ENCODE data around the gene AFAP1. TPM values are rescaled to one million over a fixed set of nuclear protein-coding genes. Genes with fewer than 3 reads are reported as not detected.
A peak's percentile ranks its signal among the peaks of the same experiment; 100 is the strongest.

AFAP1 gene
- total and polyA plus RNA-seq, 2 of the 8 experiments (the other 6 are each of a cell fraction or from before 2014, with no cell fraction given), result 3.6 to 18.2 TPM

GRCh38 chr4:7719354-7720174 lies 220.1 kb downstream of the AFAP1 start (continued):
- TF ChIP-seq USF2 (IDR thresholded peaks at IDR 0.05; ENCODE audit: low read length) (no peak), FOSL1 (IDR thresholded peaks at IDR 0.05; ENCODE audit: insufficient read depth, low read depth, low read length) (no peak), MAX (IDR thresholded peaks at IDR 0.05) (no peak), SIX5 (IDR thresholded peaks at IDR 0.05; ENCODE audit: low read depth, low read length) (no peak), SAP30 (IDR thresholded peaks at IDR 0.05; ENCODE audit: insufficient read depth, insufficient replicate concordance, low read length) (no peak), SIRT6 (IDR thresholded peaks at IDR 0.05; ENCODE audit: low read length) (no peak), EZH2 (IDR thresholded peaks at IDR 0.05; ENCODE audit: low read depth, low read length, severe bottlenecking) (no peak), POU5F1 (IDR thresholded peaks at IDR 0.05; ENCODE audit: low read depth, low read length) (no peak), ZNF274 (IDR thresholded peaks at IDR 0.05; ENCODE audit: borderline replicate concordance, extremely low read depth, low read length) (no peak), GABPA (IDR thresholded peaks at IDR 0.05; ENCODE audit: borderline replicate concordance, insufficient read depth, low read length) (peak; percentile 78; the same call in 1 of the 2 replicates), YY1 (IDR thresholded peaks at IDR 0.05; ENCODE audit: low read depth, low read length) (no peak), CHD2 (IDR thresholded peaks at IDR 0.05; ENCODE audit: low read length) (no peak), SP1 (IDR thresholded peaks at IDR 0.05; ENCODE audit: low read depth, low read length) (no peak), CREB1 (IDR thresholded peaks at IDR 0.05) (0 out of 2 replicates have a peak, but pooled peaks have one; percentile 11), RNF2 (IDR thresholded peaks at IDR 0.05; ENCODE audit: borderline replicate concordance, low read depth, low read length, missing control alignments, poor library complexity, severe bottlenecking) (no peak), EGR1 (IDR thresholded peaks at IDR 0.05; ENCODE audit: borderline replicate concordance, low read depth, low read length) (no peak), CEBPB (IDR thresholded peaks at IDR 0.05; ENCODE audit: low read depth, low read length) (no peak), TAF1 (IDR thresholded peaks at IDR 0.05; ENCODE audit: low read depth, low read length) (no peak), BCL11A (IDR thresholded peaks at IDR 0.05; ENCODE audit: low read depth in 2 of 2, low read length in 2 of 2) (no peak), BACH1 (IDR thresholded peaks at IDR 0.05; ENCODE audit: low read length) (no peak), CTCF (IDR thresholded peaks at IDR 0.05; ENCODE audit: control extremely low read depth in 1 of 3, insufficient read depth in 1 of 3, low read depth in 1 of 3, low read length in 3 of 3) (peak in 2 of 3 experiments; percentile 78 to 85; a peak in 3 of 4 replicates)

Data from H1 (cell line).